ENCODE results near the gene ZP1.
"Not testable (repeated sequence)": the region's sequence is repeated elsewhere in the genome, so short reads cannot be mapped to it uniquely, and the experiment has no call there.

Gene ZP1, protein sequence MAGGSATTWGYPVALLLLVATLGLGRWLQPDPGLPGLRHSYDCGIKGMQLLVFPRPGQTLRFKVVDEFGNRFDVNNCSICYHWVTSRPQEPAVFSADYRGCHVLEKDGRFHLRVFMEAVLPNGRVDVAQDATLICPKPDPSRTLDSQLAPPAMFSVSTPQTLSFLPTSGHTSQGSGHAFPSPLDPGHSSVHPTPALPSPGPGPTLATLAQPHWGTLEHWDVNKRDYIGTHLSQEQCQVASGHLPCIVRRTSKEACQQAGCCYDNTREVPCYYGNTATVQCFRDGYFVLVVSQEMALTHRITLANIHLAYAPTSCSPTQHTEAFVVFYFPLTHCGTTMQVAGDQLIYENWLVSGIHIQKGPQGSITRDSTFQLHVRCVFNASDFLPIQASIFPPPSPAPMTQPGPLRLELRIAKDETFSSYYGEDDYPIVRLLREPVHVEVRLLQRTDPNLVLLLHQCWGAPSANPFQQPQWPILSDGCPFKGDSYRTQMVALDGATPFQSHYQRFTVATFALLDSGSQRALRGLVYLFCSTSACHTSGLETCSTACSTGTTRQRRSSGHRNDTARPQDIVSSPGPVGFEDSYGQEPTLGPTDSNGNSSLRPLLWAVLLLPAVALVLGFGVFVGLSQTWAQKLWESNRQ

DNA sequence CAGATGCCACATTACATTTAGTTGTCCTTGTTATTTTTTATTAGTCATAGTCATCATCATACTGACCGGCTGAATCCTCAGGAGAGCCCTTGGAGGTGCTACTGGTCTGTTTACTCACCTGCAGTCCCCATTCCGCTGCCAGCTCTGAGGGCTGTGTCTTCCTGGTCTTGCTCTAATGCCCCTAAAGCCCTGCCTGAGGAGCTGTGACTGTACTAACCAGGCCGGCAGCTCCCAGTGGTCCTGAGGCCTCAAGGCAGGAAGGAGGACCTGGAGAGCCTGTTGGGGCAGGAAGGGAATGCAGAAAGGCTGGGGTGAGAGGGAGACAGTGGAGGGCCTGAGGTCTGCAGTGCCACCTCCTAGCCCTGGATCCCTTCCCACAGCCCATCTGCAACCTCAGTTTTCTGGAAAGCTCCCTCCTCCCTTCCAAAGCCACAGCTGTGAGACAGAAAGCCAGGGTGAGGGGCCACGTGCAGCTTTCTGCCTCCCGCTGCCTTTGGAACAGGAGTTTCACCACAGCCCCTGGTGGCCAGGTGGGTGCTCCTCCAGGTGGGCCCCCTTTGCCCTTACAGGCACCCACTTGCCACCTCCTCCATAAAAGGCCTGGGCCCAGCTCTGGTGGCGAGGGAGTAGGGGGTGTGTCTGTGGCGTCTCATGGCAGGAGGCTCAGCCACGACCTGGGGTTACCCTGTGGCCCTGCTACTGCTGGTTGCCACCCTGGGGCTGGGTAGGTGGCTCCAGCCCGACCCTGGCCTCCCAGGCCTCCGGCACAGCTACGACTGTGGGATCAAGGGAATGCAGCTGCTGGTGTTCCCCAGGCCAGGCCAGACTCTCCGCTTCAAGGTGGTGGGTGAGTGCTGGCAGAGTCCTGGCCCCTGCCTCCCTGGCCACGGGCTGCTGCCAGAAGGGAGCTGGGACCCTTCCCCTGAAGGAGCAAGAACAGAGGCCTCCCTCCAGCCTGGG lies at the start of gene ZP1:
ZP1 (plus strand) TSS at position 632 of the 960 bp plus-strand sequence; CDS start at position 652, 20 bp downstream.
- DNase-seq = no peak

DNA sequence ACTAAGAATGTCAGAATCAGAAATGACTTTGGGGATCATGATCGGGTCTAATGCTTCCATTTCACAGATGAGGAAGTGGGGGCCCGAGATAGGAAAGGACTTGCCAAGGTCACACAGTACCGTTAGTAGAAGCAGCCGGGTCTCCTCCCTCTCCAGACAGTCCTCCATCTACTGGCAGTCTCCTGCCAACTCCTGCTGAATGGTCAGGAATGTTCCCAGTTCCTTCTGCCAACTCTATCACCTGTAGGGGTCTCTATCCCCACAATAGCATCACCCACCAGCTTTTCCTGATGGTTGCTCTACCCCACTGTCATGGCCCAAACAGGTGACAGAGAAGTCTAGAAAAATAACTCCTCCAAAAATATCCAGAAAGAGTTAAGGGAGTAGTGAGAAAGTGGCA lies 49.3 kb upstream of the ZP1 start:
- no peak for DNase-seq

DNA sequence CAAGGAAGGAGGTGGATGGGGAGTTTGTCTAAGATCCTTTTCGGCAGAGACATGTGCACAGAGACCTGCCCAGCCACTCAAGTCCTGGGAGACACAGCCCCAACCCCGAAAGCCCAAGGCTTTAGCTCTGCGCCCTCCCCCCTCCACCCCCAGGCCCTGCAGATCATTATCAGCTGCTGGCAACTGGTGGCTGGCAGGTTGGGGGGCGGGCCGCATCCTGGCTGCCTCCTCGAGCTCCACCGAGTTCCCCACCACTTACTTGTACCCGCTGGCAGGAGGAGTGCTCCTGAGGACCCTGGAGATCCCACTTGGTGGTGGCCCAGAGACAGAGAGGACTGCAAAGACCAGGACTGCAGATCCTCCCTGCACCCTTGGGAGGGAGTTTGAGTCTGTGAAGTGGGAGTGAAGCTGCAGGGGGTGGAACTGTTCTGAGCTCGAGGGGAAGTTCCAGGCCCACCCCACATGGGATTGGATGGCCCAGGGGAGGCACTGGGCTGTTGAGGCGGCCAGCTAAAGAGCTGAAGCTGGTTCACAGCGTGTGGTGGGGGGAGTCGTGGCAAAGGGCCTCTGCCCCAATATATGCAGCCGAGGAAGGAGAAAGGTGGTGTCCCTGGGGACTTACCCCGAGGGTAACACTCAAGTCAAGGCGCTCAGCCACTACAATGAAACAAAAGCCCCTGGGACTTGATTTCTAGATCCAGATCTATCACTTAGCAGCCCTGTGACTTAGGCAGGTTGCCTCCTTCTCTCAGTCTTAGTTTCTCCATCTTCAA lies 45.3 kb upstream of the ZP1 start:
- DNase-seq = no peak

DNA sequence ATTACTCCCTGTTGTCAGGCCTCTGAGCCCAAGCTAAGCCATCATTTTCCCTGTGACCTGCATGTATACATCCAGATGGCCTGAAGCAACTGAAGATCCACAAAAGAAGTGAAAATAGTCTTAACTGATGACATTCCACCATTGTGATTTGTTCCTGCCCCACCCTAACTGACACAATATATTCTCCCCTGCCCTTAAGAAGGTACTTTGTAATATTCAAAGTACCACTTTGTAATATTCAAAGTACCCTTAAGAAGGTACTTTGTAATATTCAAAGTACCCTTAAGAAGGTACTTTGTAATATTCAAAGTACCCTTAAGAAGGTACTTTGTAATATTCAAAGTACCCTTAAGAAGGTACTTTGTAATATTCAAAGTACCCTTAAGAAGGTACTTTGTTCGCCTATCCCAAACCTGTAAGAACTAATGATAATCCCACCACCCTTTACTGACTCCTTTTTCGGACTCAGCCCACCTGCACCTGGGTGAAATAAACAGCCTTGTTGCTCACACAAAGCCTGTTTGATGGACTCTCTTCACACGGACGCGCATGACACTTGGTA lies 43.5 kb upstream of the ZP1 start:
- not testable (repeated sequence) for DNase-seq

DNA sequence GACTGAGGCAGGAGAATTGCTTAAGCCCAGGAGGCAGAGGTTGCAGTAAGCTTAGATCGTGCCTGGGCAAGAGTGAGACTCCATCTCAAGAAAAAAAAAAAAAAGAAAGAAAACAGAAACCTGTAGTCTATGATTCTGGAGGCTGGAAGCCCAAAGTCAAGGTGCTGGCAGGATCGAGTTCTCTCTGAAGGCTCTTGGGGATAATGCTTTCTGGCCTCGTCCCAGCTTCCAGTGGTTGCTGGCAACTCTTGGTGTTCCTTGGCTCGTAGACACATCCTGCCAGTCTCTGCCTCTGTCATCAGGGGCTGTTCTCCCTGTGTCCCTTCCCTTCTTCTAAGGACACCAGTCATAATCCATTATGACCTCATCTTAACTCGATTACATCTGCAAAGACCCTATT lies 42.2 kb upstream of the ZP1 start:
- DNase-seq = no peak

DNA sequence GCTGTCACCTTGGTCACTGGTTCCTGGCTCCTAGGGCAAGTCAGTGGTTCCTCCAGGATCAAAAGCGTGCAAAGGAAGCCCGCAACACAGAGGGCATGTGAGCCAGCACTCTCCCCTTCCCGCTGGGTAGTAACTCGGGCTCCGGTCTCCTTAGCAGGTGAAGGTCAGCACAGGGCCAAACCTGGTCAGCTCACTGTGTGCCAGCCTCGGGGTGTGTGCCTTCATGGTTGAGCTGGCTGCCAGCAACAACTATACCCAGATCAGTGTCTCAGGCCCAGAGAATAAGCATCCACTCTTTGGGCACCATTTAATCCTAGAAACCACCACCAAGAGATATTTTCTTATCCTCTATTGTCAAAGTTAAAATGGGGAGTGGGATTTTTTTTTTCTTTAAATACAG lies 41.6 kb upstream of the ZP1 start:
- no peak for DNase-seq

DNA sequence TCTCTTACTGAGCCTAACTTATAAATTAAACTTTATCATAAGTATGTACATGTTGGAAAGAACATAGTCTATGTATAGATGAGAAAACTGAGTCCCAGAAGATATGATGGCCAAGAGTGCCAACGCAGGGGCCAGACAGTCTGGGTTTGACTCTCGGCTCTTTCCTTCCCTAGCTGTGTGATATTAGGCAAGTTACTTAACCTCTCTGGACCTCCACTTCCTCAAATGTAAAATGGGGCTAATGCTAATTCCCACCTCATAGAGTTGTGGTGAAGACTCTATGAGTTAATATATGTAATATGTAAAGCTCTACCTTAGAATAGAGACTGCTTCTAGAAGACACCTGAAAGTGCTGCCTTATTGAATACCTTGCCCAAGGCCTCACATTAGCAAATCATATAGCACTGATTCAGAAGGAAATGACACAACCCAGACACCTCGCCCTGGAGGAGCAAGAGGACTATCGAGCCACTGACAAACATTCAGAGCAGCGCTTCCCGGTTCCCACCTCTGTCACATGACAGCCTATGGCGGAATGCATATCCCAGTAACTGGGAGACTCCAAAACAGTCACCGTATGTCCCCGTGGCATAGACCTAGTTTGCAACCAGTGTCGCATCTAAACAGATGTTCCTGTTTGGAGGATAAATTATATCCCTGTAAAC lies 36.7 kb upstream of the ZP1 start:
- DNase-seq = no peak

DNA sequence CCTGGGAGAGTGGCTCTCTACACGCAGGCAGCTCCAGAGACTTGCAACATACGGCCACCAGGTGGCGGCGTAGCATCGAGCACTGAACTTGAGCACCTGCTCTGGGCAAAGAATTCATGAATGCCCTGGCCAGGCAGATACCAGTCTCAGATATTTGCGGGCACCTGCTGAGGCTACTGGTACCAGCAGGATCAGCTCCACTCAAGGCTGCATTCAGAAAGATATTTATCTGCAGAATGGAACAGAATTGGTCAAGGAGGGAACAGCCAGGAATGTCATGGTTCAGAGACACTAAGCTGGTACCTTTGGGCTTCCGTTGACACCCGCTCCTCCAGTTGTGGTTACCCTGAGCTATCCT lies 36.2 kb upstream of the ZP1 start:
- peak; percentile 78 for DNase-seq

DNA sequence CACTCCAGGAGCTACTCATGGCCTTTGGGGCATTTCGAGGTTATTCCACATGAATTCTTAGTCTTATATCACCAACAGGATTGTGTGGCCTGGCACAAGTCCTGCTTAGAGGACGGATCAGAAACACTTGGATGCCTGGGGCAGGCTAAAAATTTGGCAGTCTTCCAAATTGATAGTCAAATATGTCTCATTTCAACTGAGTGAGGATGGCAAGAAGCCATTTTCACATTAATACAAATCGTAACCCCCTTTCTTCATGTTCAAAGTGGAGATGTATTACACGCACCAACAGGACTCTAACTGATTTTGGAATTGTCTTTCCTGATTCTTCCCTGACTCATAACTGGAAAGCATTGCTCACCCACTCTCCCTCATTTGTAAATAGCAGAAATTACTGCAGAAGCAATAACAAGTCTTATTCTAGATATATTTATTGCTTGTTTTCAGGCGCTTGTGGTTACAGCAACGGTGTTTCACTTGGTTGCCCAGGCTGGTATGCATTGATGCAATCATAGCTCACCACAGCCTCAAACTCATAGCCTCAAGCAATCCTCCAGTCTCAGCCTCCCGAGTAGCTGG lies 35.8 kb upstream of the ZP1 start:
- DNase-seq = no peak

DNA sequence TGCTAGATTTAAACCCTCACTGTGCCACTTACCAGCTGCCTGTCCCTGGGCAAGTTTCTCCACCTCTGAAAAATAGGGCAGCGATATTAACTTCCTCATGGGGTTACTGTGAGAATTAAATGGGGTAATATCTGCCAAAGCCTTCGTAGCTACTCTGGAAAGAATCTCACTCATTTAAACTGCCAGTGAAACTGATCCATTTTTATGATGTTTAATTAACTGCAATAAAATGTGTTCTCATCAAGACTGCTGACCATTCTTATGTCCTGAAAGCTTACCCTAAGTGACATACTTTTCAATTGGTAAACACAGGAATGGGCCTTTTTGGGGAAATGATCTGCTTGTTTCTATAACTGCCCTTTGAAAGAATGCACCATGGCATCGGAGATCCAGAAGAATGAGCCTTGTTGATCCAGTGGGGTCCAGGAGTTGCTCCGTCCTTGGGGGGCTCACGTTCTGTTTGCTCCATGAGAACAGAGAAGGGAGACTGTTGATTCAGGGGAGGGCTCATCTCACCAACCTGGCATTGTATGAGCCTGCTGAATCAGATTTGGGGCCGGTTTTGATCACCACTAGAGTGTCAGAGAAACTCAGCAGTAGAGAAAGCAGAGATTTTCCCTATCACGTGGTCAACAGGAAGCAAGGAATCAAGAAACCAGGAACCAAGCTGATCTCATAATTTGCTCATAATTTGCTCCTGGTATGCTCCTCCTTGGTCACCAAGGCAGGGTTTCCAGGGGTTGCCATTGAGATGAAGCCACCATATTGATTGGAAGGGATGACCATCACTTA lies 32.4 kb upstream of the ZP1 start:
- DNase-seq = no peak

DNA sequence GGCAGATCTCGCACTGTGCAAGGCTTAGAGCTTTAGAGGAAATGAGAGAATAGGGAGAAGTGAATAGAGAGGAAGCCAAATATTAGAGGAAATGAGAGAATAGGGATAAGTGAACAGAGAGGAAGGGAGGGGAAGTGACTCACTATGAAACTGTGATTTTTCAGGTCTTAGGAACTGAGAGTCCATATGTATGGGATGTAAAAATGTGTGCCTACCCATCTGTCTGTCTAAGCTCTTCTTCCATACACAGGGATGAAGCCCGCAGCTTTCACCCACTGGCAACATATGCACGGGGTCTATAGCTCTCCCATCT lies 31.9 kb upstream of the ZP1 start:
- no peak for DNase-seq

DNA sequence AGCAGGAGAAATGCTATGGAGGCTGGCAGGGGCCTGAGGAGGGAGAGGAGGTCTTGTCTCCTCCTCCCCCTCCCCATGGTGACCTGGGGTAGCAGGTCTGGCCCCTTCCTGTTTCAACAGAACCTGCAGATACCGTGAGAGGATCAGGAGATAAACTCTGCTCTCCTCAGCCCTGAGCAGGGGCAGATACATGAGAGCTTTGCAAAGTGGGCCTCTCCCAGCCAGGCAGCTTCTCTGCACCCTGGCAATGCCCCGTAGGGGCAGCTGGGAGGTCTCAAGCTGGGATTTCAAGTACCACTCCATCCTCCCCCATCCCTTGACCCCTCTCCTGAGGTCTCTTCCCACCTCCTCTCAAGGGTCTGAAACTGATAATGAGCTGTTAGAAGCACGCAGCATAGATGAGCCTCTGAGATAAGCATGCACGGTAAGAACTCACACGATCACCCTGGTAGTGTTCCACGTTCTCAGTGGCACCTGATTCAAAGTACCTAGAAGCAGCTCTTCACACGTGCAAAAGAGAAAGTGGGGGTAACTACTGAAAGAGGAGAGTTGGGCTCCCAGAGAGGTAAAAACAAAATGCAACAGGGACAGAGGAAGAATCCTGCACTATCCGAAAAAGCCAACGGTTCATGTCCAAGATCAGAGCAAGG lies 30.4 kb upstream of the ZP1 start:
- no peak for DNase-seq

DNA sequence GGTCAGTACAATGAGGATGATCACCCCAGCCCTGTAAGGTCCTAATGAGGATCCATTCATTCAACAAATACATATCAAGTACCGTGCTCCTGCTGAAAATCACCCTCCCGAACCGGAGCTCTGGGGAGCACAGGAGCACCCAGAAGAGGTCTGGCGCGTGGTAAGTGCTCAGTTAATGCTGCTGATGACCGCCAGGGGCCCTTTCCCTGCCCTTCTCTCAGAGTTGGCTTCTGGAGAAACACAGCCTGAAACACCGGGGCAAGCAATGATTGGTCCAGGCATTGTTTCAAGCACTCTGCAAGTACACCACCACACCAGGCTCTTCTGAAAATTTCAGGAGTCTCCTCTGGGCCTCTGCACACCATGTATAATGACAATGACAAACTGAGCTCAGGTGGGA lies 29.2 kb upstream of the ZP1 start:
- no peak for DNase-seq

DNA sequence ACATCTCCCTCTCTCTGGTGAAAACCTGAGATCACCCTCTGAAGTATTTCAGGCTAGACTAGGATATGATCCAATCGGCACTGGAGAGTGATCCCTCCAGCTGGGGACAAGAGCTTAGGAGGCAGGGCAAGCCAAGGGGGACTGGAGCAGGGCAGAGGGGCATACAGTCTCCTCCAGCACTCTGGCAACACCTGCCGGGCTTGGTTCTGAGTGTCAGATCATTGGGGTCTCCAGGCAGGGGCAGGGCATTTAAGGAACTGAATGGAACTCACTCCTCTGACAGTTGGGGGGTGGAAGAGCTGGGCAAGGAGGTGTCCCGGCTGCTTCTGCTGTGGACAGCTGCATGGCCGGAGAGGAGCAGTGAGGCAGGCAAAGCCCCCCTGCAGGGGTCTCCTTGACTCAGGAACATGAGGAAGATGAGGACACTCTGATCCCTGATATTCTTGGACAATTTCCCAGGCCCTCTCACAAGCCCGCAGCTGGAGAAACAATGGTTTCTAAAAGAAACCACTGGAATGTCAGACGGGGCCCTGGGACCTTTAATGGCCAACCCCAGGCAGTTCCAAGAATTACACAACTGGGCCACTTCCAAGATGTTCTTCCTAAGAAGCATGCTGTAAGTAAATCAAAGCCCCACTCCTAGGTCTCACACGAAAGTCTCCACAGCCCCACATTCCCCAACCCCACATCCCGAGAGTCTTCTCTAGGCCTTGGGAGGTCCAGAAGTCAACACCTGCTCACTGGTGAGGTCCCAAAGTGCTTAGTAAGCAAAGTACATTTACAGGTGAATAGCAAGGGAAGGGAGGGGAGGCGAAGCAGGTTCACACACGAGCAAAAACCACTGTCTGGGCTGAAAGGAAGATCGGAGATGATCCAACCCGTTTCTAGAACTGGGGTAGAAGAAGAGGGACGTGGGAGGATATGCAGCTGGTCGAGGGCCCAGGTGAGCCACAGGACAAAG lies 26.6 kb upstream of the ZP1 start:
- no peak for DNase-seq

DNA sequence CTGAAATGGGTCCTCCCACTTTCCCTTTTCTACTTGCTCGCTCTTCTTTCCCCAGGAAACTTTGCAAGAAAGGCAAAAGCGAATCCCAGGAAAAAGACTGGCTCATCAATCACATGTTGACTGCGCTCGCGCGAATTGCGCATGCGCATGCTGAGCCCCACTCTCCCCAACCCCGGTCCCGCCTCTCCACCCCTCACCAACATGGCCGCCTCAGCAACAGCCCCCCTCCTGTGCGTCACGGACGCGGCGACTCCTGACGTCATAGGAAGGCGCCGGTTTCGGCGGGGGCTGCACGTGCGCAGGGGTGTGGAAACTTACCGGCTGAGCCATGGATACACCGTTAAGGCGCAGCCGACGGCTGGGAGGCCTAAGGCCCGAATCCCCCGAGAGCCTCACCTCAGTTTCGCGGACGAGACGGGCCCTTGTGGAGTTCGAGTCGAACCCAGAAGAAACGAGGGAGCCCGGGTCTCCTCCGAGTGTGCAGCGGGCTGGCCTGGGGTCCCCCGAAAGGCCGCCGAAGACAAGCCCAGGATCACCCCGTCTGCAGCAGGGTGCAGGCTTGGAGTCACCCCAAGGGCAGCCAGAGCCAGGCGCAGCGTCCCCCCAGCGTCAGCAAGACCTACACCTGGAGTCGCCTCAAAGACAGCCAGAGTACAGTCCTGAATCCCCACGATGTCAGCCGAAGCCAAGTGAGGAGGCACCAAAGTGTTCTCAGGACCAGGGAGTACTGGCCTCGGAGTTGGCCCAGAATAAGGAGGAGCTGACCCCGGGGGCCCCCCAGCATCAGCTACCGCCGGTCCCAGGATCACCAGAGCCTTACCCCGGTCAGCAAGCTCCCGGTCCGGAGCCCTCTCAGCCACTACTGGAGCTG lies 25.3 kb upstream of the ZP1 start, which contains the start of gene CCDC86:
CCDC86 (plus strand) TSS at position 317 of the 871 bp plus-strand sequence; CDS start at position 329, 12 bp downstream.
- DNase-seq = peak; percentile 98

DNA sequence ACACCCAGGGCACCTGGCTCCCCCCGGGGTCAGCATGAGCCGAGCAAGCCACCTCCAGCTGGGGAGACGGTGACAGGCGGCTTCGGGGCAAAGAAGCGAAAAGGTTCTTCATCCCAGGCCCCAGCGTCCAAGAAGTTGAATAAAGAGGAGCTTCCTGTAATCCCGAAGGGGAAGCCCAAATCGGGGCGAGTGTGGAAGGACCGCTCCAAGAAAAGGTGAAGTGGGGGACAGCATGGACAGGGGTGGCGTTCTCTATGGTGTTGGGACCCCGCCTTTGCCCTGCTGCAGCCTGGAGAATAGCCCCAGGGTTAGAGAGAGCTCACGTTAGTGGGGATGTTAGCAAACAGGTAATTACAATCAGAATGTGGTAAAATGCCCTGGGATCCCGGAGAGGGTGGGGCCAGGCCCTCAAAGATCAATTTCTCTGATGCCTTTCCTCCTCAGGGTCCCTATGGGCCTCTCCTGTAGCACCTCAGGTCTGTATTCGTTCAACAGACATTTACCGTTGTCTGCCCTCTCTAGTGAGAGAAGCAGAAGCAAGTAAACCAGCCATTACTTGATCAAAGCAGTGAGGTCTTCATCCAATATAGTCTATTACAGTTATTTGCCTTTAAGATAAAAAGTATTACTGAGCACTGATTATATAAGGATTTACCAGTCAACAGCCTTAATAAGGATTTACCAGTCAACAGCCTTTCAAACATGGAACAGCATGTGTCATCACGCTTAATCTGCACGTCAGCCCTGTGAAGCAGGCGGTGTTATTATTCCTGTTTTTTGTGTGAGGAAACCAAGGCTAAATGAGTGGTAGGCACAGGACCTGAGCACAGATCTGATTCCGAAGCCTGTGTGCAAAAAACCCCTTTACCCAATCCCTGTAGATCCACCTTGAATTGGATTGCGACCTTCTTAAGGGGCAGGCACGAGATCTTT lies 24.4 kb upstream of the ZP1 start:
- no peak for DNase-seq

All from retina (tissue), 1 donor.